Stimulated activated CD8-positive, alpha-beta memory T cell treated with anti-CD3 and anti-CD28 coated beads, Interleukin-15, amount 100 ng/mL, for 24 hours (primary cell): ENCODE results near the gene GPC3.

ENCODE experiments used
- DNase-seq: peaks from one replicate; pipeline ENCODE4 v3.0.0-alpha.2; 2020; ENCODE audit warnings: low read depth

GPC3 gene

DNA sequence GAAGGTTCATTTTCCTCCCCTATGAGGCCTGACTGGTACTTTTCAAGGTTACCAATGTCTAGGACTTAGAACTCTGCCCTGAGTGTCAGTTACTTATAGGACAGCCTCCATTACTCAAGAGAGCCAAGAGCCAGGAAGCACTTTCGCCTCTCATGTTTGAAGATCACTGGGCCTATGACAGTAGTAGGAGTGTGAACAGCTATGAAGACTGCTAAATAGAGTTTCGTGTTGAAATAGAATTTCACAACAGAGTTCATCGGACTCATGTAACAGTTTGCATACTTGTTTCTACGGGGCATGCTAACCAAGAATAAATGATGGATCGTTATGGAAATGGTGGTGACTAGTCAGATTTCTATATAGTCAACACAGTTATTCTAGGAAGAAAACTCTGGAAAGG, 472.3 kb downstream of the GPC3 start:
- no peak for DNase-seq

DNA sequence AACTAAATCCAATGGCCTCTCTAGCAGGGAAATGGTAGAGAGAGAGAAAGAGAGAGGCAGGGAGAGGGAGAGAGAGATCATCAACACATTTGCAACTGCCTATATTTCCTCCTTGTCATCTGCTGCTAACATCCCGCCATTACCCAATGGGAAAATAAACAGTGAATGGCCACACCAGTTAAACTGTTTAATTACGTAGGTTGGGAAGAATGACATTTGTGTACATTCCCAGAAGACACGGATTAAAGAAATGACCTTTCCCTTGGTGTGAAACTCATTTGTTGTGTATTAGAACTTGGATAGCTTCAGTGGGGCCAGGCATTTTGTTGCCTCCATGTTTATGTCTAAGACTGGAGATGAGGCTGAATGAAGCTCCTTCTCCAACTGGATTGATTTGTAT, 474.4 kb downstream of the GPC3 start:
- no peak for DNase-seq

DNA sequence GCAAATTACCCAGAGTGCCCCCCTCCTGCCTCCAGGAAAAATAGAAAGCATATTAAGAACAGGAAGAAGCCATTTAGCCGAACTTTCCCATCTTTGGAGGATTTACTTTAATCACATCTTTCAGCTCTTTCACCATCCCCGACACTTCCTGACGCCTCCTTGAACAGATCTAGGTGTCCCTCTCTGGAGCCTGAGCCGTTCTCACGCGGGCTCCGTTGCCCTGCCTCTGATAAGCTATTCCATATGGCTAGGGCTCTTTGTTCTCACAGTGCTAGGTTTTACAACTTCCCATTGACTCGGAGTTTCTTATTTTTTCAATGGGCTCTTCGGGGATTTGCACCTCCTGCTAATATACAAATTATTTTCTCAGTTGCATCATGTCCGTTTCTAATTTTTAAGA, 488.0 kb downstream of the GPC3 start:
- no peak for DNase-seq

DNA sequence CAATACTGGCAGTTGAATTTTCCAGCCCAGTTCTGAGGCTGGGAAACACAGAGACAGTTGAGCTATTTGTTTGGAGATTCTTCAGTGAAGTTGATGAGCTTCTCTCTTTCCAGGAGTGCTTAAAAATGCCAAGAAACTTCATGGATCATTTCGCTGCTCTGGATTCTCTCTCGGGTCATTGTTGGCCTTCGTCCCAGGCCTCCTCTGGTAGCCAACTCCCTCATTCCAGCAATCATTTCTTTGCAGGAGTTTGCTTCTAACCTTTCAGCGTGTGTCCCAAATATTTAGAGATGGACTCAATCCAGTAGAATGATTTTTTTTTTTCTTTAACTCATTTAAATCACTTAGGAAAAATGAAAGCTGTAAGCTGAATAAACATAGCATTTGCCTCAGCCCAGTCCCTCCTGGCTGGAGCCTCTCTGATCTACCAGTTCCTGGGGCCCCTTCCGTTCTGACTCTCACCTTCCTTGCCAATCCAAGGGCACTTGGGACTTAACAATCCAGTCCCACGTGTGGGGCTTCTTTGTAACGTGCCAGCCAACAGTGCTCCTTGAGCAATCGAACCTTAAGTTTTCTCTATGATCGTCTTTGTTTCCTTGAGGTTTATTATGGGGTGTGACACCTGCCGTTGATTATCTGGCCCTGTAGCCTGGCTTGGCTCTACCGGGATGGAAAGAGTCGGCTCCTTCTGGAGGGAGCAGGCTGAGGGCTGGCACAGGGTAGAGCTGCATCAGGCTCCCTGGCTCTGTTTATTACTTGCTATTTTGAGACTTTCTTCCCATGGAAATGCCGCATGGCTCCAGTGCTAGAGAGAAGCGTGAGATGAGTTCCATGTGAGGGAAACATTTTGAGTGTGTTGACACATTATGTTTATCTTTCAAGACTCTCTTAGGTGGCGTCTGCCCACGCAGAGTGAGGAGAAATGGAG, 489.7 kb downstream of the GPC3 start:
- DNase-seq = no peak

DNA sequence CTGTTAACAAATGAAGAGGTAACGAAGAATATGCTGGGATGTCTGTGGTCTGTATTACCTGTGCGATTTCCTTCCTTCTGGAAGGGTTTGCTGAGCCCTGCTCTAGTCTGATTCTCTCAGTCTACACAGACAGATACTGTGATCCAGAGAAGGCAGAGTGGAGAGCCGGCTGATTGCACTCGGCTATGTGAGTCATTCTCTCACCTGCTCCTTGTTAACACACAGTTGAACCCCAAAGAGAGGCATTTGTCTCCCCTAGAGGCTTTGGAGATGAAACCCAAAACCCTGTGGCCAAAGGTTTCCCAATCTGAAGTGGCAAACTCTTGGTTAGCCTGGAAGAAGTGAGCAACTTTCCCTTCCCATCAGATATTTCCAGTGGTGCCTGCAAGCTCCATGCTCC, 492.0 kb downstream of the GPC3 start:
- DNase-seq = no peak

DNA sequence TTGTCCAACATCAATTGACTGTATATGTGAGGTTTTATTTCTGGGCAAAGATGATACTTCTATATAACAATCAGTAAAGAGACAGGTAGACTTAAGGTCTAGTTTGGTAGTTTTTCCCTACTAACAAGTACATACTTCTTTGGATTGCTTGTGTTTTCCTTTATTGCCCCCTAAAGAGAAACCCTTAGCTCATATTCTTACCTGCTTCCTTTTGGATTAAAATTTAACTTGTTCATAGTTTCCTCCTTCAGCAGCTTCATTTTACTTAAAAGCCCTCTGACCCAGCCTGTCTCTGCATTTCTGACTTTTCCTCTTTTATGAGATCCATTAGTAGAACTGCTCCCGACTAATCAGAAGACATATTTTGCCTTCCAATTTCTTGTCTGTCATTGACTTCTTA, 494.4 kb downstream of the GPC3 start:
- DNase-seq = no peak
